Fibroblast of lung (primary cell): ENCODE measurements around the gene UNC45B. TPM values are rescaled to one million over a fixed set of nuclear protein-coding genes. Genes with fewer than 3 reads are reported as not detected.
"Not testable (repeated sequence)": the region's sequence is repeated elsewhere in the genome, so short reads cannot be mapped to it uniquely, and the experiment has no call there.

ENCODE experiments used
- DNase-seq, 2 donors: peaks; one replicate each; pipeline versions ENCODE4 v3.0.0 to v3.0.0-alpha.2; 2010; ENCODE audit warnings: low read depth in 2 of 2
- H2AFZ ChIP-seq: 2 replicates; pipeline ENCODE4 v1.5.1; 2012; ENCODE audit warnings: low read length, control low read depth, inconsistent platforms
- H3K27ac ChIP-seq: 2 replicates; pipeline ENCODE4 v1.5.1; 2011; ENCODE audit warnings: low read length, control low read depth; ENCODE audit not compliant: insufficient read depth
- H3K27me3 ChIP-seq: 2 replicates; pipeline ENCODE4 v1.5.1; 2011; ENCODE audit warnings: mild to moderate bottlenecking, low read length; ENCODE audit not compliant: control insufficient read depth, insufficient read depth
- H3K36me3 ChIP-seq: 2 replicates; pipeline ENCODE4 v1.5.1; 2011; ENCODE audit warnings: low read length; ENCODE audit not compliant: control insufficient read depth, insufficient read depth
- H3K4me1 ChIP-seq: 2 replicates; pipeline ENCODE4 v1.5.1; 2011; ENCODE audit warnings: low read length; ENCODE audit not compliant: control insufficient read depth, insufficient read depth; ENCODE audit errors: extremely low read depth
- H3K4me2 ChIP-seq: 2 replicates; pipeline ENCODE4 v1.5.1; 2011; ENCODE audit warnings: low read length, control low read depth; ENCODE audit not compliant: insufficient read depth; ENCODE audit errors: extremely low read depth
- H3K4me3 ChIP-seq, 4 experiments: fragments of 200-600 bp in 1 of 4; sonication (generic) in 1 of 4; replicated peaks in 1 of 4; 2 replicates each; pipeline ENCODE4 v1.5.1; 2011 to 2016; ENCODE audit warnings: low read length in 4 of 4, low read depth in 3 of 4, mild to moderate bottlenecking in 3 of 4, control low read depth in 2 of 4, inconsistent platforms in 1 of 4, mixed read lengths in 1 of 4; ENCODE audit not compliant: insufficient read depth in 1 of 4; ENCODE audit errors: control extremely low read depth in 1 of 4
- H3K79me2 ChIP-seq: 2 replicates; pipeline ENCODE4 v1.5.1; 2012; ENCODE audit warnings: mild to moderate bottlenecking, low read length, inconsistent platforms; ENCODE audit not compliant: control insufficient read depth, insufficient read depth
- H3K9ac ChIP-seq: 2 replicates; pipeline ENCODE4 v1.5.1; 2011; ENCODE audit warnings: mild to moderate bottlenecking, low read length, control low read depth; ENCODE audit not compliant: insufficient read depth
- H3K9me3 ChIP-seq: 2 replicates; pipeline ENCODE4 v1.5.1; 2012; ENCODE audit warnings: low read depth, low read length; ENCODE audit not compliant: control insufficient read depth, insufficient read depth
- H4K20me1 ChIP-seq: 2 replicates; pipeline ENCODE4 v1.5.1; 2011; ENCODE audit warnings: low read length; ENCODE audit not compliant: control insufficient read depth, insufficient read depth; ENCODE audit errors: extremely low read depth
- CTCF ChIP-seq, 2 donors: IDR thresholded peaks in 1 of 2; conservative IDR thresholded peaks in 1 of 2; 1 replicate in 1 of 2; 2 replicates in 1 of 2; pipeline ENCODE4 v1.5.1; 2011 to 2012; ENCODE audit warnings: low read length in 2 of 2, control low read depth in 1 of 2, inconsistent platforms in 1 of 2, low read depth in 1 of 2, mild to moderate bottlenecking in 1 of 2
- EZH2 ChIP-seq: IDR thresholded peaks from 2 replicates; pipeline ENCODE4 v1.5.1; 2012; ENCODE audit warnings: low read length, control low read depth, mild to moderate bottlenecking; ENCODE audit errors: missing control alignments
- polyA plus RNA-seq, 2 donors: library from polyadenylated mRNA; depleted of rRNA in 1 of 2; stranded (reverse) in 1 of 2; unstranded in 1 of 2; fragments of >200 nt; gene quantifications; 2 replicates each; pipeline ENCODE4 v1.2.1, GENCODE V29; 2011 to 2012; ENCODE audit warnings: missing spikeins in 1 of 2
- total RNA-seq: library from RNA; depleted of rRNA; stranded (reverse); fragments of >200 nt; gene quantifications from 2 replicates; pipeline ENCODE4 v1.2.1, GENCODE V29; 2014

UNC45B gene
- total and polyA plus RNA-seq, 2 donors (not counting 1 experiment from before 2014, with no cell fraction given) = not detected

DNA sequence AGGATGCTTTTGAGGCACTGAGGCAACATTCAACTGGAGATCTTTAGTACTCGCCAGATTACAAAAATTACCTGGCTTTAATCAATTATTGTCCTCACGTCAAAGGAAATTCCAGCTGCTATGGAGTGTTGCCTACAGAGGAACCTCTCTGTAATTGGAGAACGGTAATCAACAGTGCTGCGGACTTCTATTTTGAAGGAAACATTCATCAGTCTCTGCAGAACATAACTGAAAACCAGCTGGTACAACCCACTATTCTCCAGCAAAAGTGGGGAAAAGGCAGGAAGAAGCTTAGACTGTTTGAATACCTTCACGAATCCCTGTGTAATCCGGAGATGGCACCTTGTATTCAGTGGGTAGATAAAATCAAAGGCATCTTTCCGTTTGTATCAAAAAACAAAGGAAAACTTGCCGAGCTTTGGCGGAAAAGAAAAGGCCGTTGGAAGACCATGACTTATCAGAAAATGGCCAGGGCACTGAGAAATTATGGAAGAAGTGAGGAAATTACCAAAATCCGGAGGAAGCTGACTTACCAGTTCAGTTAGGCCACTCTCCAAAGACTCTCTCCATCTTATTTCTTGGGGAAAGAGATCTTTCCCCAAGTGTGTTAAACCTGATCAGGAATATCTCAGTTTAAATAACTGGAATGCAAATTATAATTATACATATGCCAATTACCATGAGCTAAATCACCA lies 43.5 kb downstream of the UNC45B start:
- TF ChIP-seq EZH2 = no peak
- no peak for TF ChIP-seq CTCF (conservative IDR thresholded peaks at IDR 0.05 in 1 of 2, IDR thresholded peaks at IDR 0.05 in 1 of 2; ENCODE audit: low read depth in 1 of 2, low read length in 2 of 2)
- no peaks in the 10 kb centered on the region for H3K27me3 ChIP-seq
- no peak overlapping the region for H3K9ac ChIP-seq
- no peaks in the 10 kb centered on the region for H3K9me3 ChIP-seq
- DNase-seq = no peak
- no peaks in the 10 kb centered on the region for H3K36me3 ChIP-seq
- no peak overlapping the region for H2AFZ ChIP-seq
- no peak overlapping the region for H3K4me3 ChIP-seq
- H4K20me1 ChIP-seq = no peaks in the 10 kb centered on the region
- H3K79me2 ChIP-seq = no peaks in the 10 kb centered on the region
- H3K4me1 ChIP-seq = no peaks in the 10 kb centered on the region
- H3K27ac ChIP-seq = no peak overlapping the region
- no peak overlapping the region for H3K4me2 ChIP-seq

DNA sequence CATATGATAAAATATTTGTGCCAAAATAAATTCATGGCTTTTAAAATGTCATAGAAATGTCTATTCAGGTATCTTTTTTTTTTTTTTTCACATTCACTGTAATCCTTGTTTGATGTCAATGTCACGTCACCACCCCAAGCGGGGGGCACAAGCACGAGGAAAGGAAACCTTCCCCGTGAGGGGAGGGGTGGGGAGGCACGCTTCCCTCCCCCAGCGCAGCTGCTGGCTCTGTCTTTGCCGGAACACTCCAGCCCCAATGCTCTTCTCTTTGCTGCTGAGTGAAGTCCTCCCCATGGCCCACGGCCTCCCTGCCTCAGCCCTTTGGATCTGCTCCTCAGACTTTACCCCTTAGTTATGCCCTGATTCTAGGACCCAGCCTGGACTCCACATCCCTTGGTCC lies 45.1 kb downstream of the UNC45B start:
- Histone ChIP-seq H3K4me3 (no peak overlapping the region), H4K20me1 (no peaks in the 10 kb centered on the region), H2AFZ (no peak overlapping the region), H3K27ac (no peak overlapping the region), H3K4me1 (no peaks in the 10 kb centered on the region), H3K4me2 (no peak overlapping the region), H3K36me3 (no peaks in the 10 kb centered on the region), H3K9me3 (no peaks in the 10 kb centered on the region), H3K79me2 (no peaks in the 10 kb centered on the region), H3K27me3 (no peaks in the 10 kb centered on the region), H3K9ac (no peak overlapping the region)
- no peak for DNase-seq
- TF ChIP-seq EZH2 (no peak), CTCF (conservative IDR thresholded peaks at IDR 0.05 in 1 of 2, IDR thresholded peaks at IDR 0.05 in 1 of 2; ENCODE audit: low read depth in 1 of 2, low read length in 2 of 2) (no peak)

GRCh38 chr17:35194001-35194400 lies 46.4 kb downstream of the UNC45B start, which contains the start of gene SLC35G3:
TSS of gene SLC35G3 (minus strand) at chr17:35194393. CDS start at chr17:35194307, 86 bp downstream.
- not testable (repeated sequence) for H3K4me1 ChIP-seq, H3K36me3 ChIP-seq, H3K4me2 ChIP-seq, H3K9ac ChIP-seq, H3K9me3 ChIP-seq, H2AFZ ChIP-seq, H3K27ac ChIP-seq, H3K27me3 ChIP-seq, DNase-seq, H4K20me1 ChIP-seq, H3K4me3 ChIP-seq, H3K79me2 ChIP-seq

DNA sequence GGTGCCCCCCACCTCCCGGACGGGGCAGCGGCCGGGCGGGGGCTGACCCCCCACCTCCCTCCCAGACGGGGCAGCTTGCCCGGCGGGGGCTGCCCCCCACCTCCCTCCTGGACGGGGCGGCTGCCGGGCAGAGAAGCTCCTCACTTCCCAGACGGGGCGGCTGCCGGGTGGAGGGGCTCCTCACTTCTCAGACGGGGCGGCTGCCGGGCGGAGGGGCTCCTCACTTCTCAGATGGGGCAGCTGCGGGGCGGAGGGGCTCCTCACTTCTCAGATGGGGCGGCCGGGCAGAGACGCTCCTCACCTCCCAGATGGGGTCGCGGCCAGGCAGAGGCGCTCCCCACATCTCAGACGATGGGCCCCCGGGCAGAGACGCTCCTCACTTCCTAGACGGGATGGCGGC lies 47.4 kb downstream of the UNC45B start:
- not testable (repeated sequence) for H3K4me2 ChIP-seq, H3K27ac ChIP-seq, DNase-seq, H3K27me3 ChIP-seq, H2AFZ ChIP-seq, H3K9me3 ChIP-seq, H3K9ac ChIP-seq, H3K4me3 ChIP-seq, H3K4me1 ChIP-seq, H3K36me3 ChIP-seq, H4K20me1 ChIP-seq, H3K79me2 ChIP-seq

DNA sequence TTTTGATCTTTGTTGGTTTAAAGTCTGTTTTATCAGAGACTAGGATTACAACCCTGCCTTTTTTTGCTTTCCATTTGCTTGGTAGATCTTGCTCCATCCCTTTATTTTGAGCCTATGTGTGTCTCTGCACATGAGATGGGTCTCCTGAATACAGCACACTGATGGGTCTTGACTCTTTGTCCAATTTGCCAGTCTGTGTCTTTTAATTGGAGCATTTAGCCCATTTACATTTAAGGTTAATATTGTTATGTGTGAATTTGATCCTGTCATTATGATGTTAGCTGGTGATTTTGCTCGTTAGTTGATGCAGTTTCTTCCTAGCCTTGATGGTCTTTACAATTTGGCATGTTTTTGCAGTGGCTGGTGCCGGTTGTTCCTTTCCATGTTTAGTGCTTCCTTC lies 55.0 kb downstream of the UNC45B start:
- DNase-seq, H3K9me3 ChIP-seq: not testable (repeated sequence)

More for the DNA sequence above, 55.0 kb downstream of the UNC45B start:
- not testable (repeated sequence) for H3K36me3 ChIP-seq, H3K4me1 ChIP-seq, H3K4me2 ChIP-seq, H3K79me2 ChIP-seq, H3K27me3 ChIP-seq, H3K9ac ChIP-seq, H3K4me3 ChIP-seq, H2AFZ ChIP-seq, H3K27ac ChIP-seq, H4K20me1 ChIP-seq
